ENCODE results near the gene OCRL.
"Not testable (repeated sequence)": the region's sequence is repeated elsewhere in the genome, so short reads cannot be mapped to it uniquely, and the experiment has no call there.

OCRL gene

GRCh38 chrX:129540722-129541184 lies 694 bp downstream of the OCRL start:
- FAIRE-seq, result no peak

GRCh38 chrX:129544780-129545179 lies 4.7 kb downstream of the OCRL start:
- no peak for FAIRE-seq

GRCh38 chrX:129545408-129545807 lies 5.3 kb downstream of the OCRL start:
- FAIRE-seq, result no peak

GRCh38 chrX:129549124-129549523 lies 9.1 kb downstream of the OCRL start:
- no peak for FAIRE-seq

GRCh38 chrX:129553619-129554288 lies 13.7 kb downstream of the OCRL start:
- FAIRE-seq, result no peak

GRCh38 chrX:129554816-129555215 lies 14.8 kb downstream of the OCRL start:
- not testable (repeated sequence) for FAIRE-seq

- FAIRE-seq, result no peak
Measured at GRCh38 chrX:129556806-129557315, 16.8 kb downstream of the OCRL start.

- no peak for FAIRE-seq
Measured at GRCh38 chrX:129557844-129558480, 17.9 kb downstream of the OCRL start.

GRCh38 chrX:129559783-129560182 lies 19.7 kb downstream of the OCRL start:
- FAIRE-seq, result no peak

GRCh38 chrX:129561453-129561852 lies 21.4 kb downstream of the OCRL start:
- no peak for FAIRE-seq

GRCh38 chrX:129564345-129564744 lies 24.3 kb downstream of the OCRL start:
- not testable (repeated sequence) for FAIRE-seq

GRCh38 chrX:129565046-129565650 lies 25.1 kb downstream of the OCRL start:
- no peak for FAIRE-seq

- no peak for FAIRE-seq
Measured at GRCh38 chrX:129566073-129566472, 26.0 kb downstream of the OCRL start.

GRCh38 chrX:129568349-129568748 lies 28.3 kb downstream of the OCRL start:
- no peak for FAIRE-seq

- no peak for FAIRE-seq
Measured at GRCh38 chrX:129572422-129572821, 32.4 kb downstream of the OCRL start.

- not testable (repeated sequence) for FAIRE-seq
Measured at GRCh38 chrX:129573652-129574051, 33.6 kb downstream of the OCRL start.

GRCh38 chrX:129574214-129574613 lies 34.2 kb downstream of the OCRL start:
- FAIRE-seq, result no peak

GRCh38 chrX:129576539-129576938 lies 36.5 kb downstream of the OCRL start:
- no peak for FAIRE-seq

GRCh38 chrX:129577473-129577872 lies 37.4 kb downstream of the OCRL start:
- FAIRE-seq, result no peak

GRCh38 chrX:129577877-129578276 lies 37.8 kb downstream of the OCRL start:
- FAIRE-seq, result no peak

GRCh38 chrX:129581904-129582303 lies 41.8 kb downstream of the OCRL start:
- no peak for FAIRE-seq

GRCh38 chrX:129585167-129585566 lies 45.1 kb downstream of the OCRL start:
- FAIRE-seq, result no peak

- FAIRE-seq, result no peak
Measured at GRCh38 chrX:129585691-129586090, 45.6 kb downstream of the OCRL start.

GRCh38 chrX:129586446-129586845 lies 46.4 kb downstream of the OCRL start:
- no peak for FAIRE-seq
